Mammary epithelial cell (primary cell): ENCODE measurements around the gene CRB2.

Experiments used
- EZH2 ChIP-seq: IDR thresholded peaks from 2 replicates; pipeline ENCODE4 v1.6.1; 2012; ENCODE audit warnings: low read length, inconsistent platforms, borderline replicate concordance
- TF ChIP-seq, protein P1 (sequence below), 2 donors: IDR thresholded peaks in 1 of 2; conservative IDR thresholded peaks in 1 of 2; 2 replicates each; pipeline ENCODE4 v1.5.1; 2011 to 2012; ENCODE audit warnings: inconsistent platforms in 2 of 2, low read length in 2 of 2, mild to moderate bottlenecking in 2 of 2, control low read depth in 1 of 2, low read depth in 1 of 2; ENCODE audit not compliant: insufficient read depth in 1 of 2; ENCODE audit errors: extremely low read depth in 1 of 2

DNA sequence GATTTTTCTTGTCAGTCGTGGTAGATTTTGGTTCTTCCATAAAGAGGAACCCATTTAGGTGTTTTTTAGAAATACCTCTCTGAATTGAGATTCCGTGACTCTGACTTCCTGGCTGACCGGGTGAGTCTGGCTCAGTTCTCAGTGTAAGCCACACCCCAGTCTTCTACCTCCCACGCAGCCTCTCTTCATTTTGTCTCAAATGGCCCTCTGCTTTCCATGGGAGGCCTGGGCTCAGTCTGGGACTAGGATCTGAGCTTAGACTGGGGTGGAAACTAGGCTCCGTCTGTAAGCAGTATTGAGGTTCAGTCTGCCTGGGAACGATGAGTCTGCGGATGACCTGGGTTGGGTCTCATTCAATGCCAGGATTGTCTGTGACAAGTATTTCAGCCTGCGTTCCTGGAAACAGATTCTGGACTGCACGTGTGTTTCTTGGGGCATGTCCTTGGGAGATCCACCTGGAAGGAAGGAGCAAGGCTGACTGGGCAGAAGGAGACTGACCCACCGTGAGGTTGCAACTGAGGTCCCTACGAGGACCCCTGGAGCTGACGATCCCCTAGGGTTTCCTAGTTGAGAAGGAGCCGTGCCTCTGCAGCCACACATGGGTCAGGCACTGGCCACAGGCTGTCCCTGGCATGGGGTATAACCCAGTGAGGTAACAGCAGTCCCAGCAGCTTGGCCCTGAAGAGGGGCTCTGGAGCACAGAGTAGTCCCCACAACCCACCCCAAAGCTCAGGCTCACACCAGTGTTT is 12.4 kb upstream of the CRB2 start:
- TF ChIP-seq, protein P1, sequence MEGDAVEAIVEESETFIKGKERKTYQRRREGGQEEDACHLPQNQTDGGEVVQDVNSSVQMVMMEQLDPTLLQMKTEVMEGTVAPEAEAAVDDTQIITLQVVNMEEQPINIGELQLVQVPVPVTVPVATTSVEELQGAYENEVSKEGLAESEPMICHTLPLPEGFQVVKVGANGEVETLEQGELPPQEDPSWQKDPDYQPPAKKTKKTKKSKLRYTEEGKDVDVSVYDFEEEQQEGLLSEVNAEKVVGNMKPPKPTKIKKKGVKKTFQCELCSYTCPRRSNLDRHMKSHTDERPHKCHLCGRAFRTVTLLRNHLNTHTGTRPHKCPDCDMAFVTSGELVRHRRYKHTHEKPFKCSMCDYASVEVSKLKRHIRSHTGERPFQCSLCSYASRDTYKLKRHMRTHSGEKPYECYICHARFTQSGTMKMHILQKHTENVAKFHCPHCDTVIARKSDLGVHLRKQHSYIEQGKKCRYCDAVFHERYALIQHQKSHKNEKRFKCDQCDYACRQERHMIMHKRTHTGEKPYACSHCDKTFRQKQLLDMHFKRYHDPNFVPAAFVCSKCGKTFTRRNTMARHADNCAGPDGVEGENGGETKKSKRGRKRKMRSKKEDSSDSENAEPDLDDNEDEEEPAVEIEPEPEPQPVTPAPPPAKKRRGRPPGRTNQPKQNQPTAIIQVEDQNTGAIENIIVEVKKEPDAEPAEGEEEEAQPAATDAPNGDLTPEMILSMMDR (conservative IDR thresholded peaks at IDR 0.05 in 1 of 2, IDR thresholded peaks at IDR 0.05 in 1 of 2; ENCODE audit: extremely low read depth in 1 of 2, insufficient read depth in 1 of 2, low read depth in 1 of 2, low read length in 2 of 2): no peak
- no peak for TF ChIP-seq EZH2
